ENCODE data around the gene PDZD2. TPM values are rescaled to one million over a fixed set of nuclear protein-coding genes. Genes with fewer than 3 reads are reported as not detected.

The PDZD2 gene
- polyA plus RNA-seq, 1 donor from 2014 or later: 3.1 TPM

DNA sequence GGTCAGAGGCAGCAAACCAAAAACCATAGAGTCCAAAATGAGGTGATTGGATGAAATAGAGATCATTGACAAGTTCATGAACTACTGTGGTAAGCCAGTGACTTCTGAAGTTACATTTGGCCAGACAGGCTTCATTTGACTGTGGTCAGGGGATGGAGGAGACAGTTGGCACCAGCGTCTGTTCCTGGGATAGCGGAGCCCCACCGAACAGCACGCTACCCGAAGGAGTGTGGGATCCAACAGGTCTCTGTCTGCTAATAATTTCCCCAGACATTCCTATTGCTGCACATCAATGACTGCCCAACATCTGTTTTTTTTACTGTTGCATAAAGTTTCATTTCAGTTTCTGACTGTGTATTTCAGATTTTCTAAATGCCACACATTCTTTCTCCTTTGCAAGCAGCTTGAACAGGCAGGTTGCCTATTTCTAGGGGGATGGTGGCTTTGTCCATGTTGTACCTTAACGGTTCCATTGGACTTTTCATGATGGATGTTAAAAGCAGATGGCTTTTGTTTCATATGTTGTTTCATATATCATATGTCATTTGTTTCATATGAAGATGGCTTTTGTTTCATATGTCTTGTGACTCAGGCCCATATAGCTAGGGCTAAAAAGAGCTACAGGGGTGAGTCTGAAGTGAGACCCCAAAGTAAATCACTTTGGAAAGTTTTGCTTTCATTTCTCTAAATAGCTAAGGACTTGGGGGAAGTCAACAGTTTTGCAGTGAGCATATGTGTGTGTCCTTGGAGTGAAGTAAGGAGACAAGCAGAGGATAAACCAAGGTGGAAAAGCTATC is 354.4 kb downstream of the PDZD2 start:
- Histone ChIP-seq H3K9me3 (ENCODE audit: low read length) (no peaks in the 10 kb centered on the region), H3F3A (ENCODE audit: insufficient read depth, low read length, poor library complexity, severe bottlenecking) (no peaks in the 10 kb centered on the region), H3K4me3 (ENCODE audit: low read length) (no peak overlapping the region), H2AFZ (ENCODE audit: low read depth, low read length) (no peak overlapping the region), H4K20me1 (ENCODE audit: insufficient read depth) (no peaks in the 10 kb centered on the region), H3K36me3 (ENCODE audit: insufficient read depth, low read length) (no peaks in the 10 kb centered on the region), H3K27me3 (ENCODE audit: insufficient read depth, low read depth, low read length) (no peaks in the 10 kb centered on the region), H3K9ac (ENCODE audit: low read length) (no peak overlapping the region), H3K27ac (ENCODE audit: low read length) (no peak overlapping the region), H3K4me2 (ENCODE audit: low read length) (no peak overlapping the region), H3K9me2 (ENCODE audit: insufficient read depth, low read length) (no peaks in the 10 kb centered on the region), H3K79me2 (replicated peaks; ENCODE audit: insufficient read depth, low read length) (no peaks in the 10 kb centered on the region)
- TF ChIP-seq RAD21 (conservative IDR thresholded peaks at IDR 0.05) (no peak), EP300 (conservative IDR thresholded peaks at IDR 0.05; ENCODE audit: poor library complexity, severe bottlenecking) (no peak), MXI1 (conservative IDR thresholded peaks at IDR 0.05; ENCODE audit: poor library complexity, severe bottlenecking) (no peak), SMC3 (conservative IDR thresholded peaks at IDR 0.05; ENCODE audit: poor library complexity) (no peak), TAF1 (IDR thresholded peaks at IDR 0.05; ENCODE audit: low read depth) (no peak), POLR2AphosphoS5 (IDR thresholded peaks at IDR 0.05) (no peak), EZH2 (IDR thresholded peaks at IDR 0.05; ENCODE audit: borderline replicate concordance, insufficient read depth, low read length, poor library complexity, severe bottlenecking) (no peak)
- TF ChIP-seq, protein P1, sequence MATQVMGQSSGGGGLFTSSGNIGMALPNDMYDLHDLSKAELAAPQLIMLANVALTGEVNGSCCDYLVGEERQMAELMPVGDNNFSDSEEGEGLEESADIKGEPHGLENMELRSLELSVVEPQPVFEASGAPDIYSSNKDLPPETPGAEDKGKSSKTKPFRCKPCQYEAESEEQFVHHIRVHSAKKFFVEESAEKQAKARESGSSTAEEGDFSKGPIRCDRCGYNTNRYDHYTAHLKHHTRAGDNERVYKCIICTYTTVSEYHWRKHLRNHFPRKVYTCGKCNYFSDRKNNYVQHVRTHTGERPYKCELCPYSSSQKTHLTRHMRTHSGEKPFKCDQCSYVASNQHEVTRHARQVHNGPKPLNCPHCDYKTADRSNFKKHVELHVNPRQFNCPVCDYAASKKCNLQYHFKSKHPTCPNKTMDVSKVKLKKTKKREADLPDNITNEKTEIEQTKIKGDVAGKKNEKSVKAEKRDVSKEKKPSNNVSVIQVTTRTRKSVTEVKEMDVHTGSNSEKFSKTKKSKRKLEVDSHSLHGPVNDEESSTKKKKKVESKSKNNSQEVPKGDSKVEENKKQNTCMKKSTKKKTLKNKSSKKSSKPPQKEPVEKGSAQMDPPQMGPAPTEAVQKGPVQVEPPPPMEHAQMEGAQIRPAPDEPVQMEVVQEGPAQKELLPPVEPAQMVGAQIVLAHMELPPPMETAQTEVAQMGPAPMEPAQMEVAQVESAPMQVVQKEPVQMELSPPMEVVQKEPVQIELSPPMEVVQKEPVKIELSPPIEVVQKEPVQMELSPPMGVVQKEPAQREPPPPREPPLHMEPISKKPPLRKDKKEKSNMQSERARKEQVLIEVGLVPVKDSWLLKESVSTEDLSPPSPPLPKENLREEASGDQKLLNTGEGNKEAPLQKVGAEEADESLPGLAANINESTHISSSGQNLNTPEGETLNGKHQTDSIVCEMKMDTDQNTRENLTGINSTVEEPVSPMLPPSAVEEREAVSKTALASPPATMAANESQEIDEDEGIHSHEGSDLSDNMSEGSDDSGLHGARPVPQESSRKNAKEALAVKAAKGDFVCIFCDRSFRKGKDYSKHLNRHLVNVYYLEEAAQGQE (IDR thresholded peaks at IDR 0.05; ENCODE audit: borderline replicate concordance): no peak
- TF ChIP-seq, protein P2, sequence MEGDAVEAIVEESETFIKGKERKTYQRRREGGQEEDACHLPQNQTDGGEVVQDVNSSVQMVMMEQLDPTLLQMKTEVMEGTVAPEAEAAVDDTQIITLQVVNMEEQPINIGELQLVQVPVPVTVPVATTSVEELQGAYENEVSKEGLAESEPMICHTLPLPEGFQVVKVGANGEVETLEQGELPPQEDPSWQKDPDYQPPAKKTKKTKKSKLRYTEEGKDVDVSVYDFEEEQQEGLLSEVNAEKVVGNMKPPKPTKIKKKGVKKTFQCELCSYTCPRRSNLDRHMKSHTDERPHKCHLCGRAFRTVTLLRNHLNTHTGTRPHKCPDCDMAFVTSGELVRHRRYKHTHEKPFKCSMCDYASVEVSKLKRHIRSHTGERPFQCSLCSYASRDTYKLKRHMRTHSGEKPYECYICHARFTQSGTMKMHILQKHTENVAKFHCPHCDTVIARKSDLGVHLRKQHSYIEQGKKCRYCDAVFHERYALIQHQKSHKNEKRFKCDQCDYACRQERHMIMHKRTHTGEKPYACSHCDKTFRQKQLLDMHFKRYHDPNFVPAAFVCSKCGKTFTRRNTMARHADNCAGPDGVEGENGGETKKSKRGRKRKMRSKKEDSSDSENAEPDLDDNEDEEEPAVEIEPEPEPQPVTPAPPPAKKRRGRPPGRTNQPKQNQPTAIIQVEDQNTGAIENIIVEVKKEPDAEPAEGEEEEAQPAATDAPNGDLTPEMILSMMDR (IDR thresholded peaks at IDR 0.05; ENCODE audit: poor library complexity, severe bottlenecking): no peak

- Histone ChIP-seq H3F3A (ENCODE audit: insufficient read depth, low read length, poor library complexity, severe bottlenecking) (no peaks in the 10 kb centered on the region), H3K9me2 (ENCODE audit: insufficient read depth, low read length) (no peaks in the 10 kb centered on the region), H3K27ac (ENCODE audit: low read length) (no peak overlapping the region), H3K9ac (ENCODE audit: low read length) (no peak overlapping the region), H3K27me3 (ENCODE audit: insufficient read depth, low read depth, low read length) (no peaks in the 10 kb centered on the region), H3K4me2 (ENCODE audit: low read length) (no peak overlapping the region), H3K79me2 (replicated peaks; ENCODE audit: insufficient read depth, low read length) (no peaks in the 10 kb centered on the region), H3K9me3 (ENCODE audit: low read length) (no peaks in the 10 kb centered on the region), H3K4me3 (ENCODE audit: low read length) (no peak overlapping the region), H4K20me1 (ENCODE audit: insufficient read depth) (no peaks in the 10 kb centered on the region), H2AFZ (ENCODE audit: low read depth, low read length) (no peak overlapping the region), H3K36me3 (ENCODE audit: insufficient read depth, low read length) (no peaks in the 10 kb centered on the region)
- TF ChIP-seq POLR2AphosphoS5 (IDR thresholded peaks at IDR 0.05) (no peak), SMC3 (conservative IDR thresholded peaks at IDR 0.05; ENCODE audit: poor library complexity) (no peak), TAF1 (IDR thresholded peaks at IDR 0.05; ENCODE audit: low read depth) (no peak), MXI1 (conservative IDR thresholded peaks at IDR 0.05; ENCODE audit: poor library complexity, severe bottlenecking) (no peak), EP300 (conservative IDR thresholded peaks at IDR 0.05; ENCODE audit: poor library complexity, severe bottlenecking) (no peak), RAD21 (conservative IDR thresholded peaks at IDR 0.05) (no peak), EZH2 (IDR thresholded peaks at IDR 0.05; ENCODE audit: borderline replicate concordance, insufficient read depth, low read length, poor library complexity, severe bottlenecking) (no peak)
- TF ChIP-seq, protein P2 (IDR thresholded peaks at IDR 0.05; ENCODE audit: poor library complexity, severe bottlenecking): no peak
- TF ChIP-seq, protein P1 (IDR thresholded peaks at IDR 0.05; ENCODE audit: borderline replicate concordance): no peak
Measured at GRCh38 chr5:31995006-31995405, 356.1 kb downstream of the PDZD2 start.
